Hindlimb muscle (tissue), 1 donor: ENCODE results near the gene PDE2A. TPM values are rescaled to one million over a fixed set of nuclear protein-coding genes. Genes with fewer than 3 reads are reported as not detected.

ENCODE experiments used
- DNase-seq: peaks from one replicate; pipeline ENCODE4 v3.0.0-alpha.2; 2013
- polyA plus RNA-seq: library from polyadenylated mRNA; unstranded; fragments of 120-200 nt; gene quantifications from one replicate; pipeline ENCODE4 v1.2.1, GENCODE V29; 2013; ENCODE audit not compliant: insufficient read length

Gene PDE2A
- polyA plus RNA-seq: 22.4 TPM

GRCh38 chr11:72673943-72674828, at the start of gene PDE2A:
TSS of gene PDE2A (minus strand) at chr11:72674422. CDS start at chr11:72674207, 215 bp downstream.
- DNase-seq: no peak

- no peak for DNase-seq
These were observed 49.3 kb upstream of the PDE2A start for GRCh38 chr11:72723508-72723907.

- peak; percentile 90 for DNase-seq
These were observed 48.0 kb upstream of the PDE2A start for GRCh38 chr11:72722050-72722748.

GRCh38 chr11:72721689-72722049, 47.4 kb upstream of the PDE2A start:
- no peak for DNase-seq

GRCh38 chr11:72721276-72721675, 47.1 kb upstream of the PDE2A start:
- DNase-seq: no peak

- no peak for DNase-seq
These were observed 46.6 kb upstream of the PDE2A start for GRCh38 chr11:72720784-72721183.

GRCh38 chr11:72720047-72720446, 45.8 kb upstream of the PDE2A start:
- DNase-seq: no peak

- DNase-seq: no peak
These were observed 45.3 kb upstream of the PDE2A start for GRCh38 chr11:72719551-72719950.

- no peak for DNase-seq
These were observed 44.9 kb upstream of the PDE2A start for GRCh38 chr11:72719144-72719543.

- DNase-seq: no peak
These were observed 43.9 kb upstream of the PDE2A start for GRCh38 chr11:72718101-72718501.

GRCh38 chr11:72716788-72717435, 42.7 kb upstream of the PDE2A start:
- no peak for DNase-seq

GRCh38 chr11:72716290-72716689, 42.1 kb upstream of the PDE2A start:
- peak; percentile 82 for DNase-seq

GRCh38 chr11:72712841-72713240, 38.6 kb upstream of the PDE2A start:
- DNase-seq: no peak

GRCh38 chr11:72712168-72712751, 38.0 kb upstream of the PDE2A start:
- DNase-seq: peak; percentile 45

- no peak for DNase-seq
These were observed 36.9 kb upstream of the PDE2A start for GRCh38 chr11:72711141-72711540.

- DNase-seq: no peak
These were observed 36.1 kb upstream of the PDE2A start for GRCh38 chr11:72710278-72710677.

- no peak for DNase-seq
These were observed 35.4 kb upstream of the PDE2A start for GRCh38 chr11:72709478-72710238.

GRCh38 chr11:72707032-72707431, 32.8 kb upstream of the PDE2A start:
- no peak for DNase-seq

GRCh38 chr11:72706579-72706978, 32.4 kb upstream of the PDE2A start:
- DNase-seq: no peak

- DNase-seq: no peak
These were observed 31.5 kb upstream of the PDE2A start for GRCh38 chr11:72705442-72706365.

- no peak for DNase-seq
These were observed 30.6 kb upstream of the PDE2A start for GRCh38 chr11:72704783-72705265.
